GM18870 (cell line): ENCODE data around the gene SLC38A4.
"Not testable (repeated sequence)": the region's sequence is repeated elsewhere in the genome, so short reads cannot be mapped to it uniquely, and the experiment has no call there.

ENCODE experiments used
- ATAC-seq: cut with Tn5 transposase; IDR thresholded peaks from one replicate; pipeline ENCODE4 v1.9.1; 2021; ENCODE audit warnings: moderate library complexity; ENCODE audit not compliant: unreplicated experiment

Gene SLC38A4

GRCh38 chr12:46779063-46779462 lies 46.7 kb downstream of the SLC38A4 start:
- ATAC-seq, result no peak

GRCh38 chr12:46778415-46778814 lies 47.4 kb downstream of the SLC38A4 start:
- ATAC-seq, result no peak

- ATAC-seq, result no peak
Observed at GRCh38 chr12:46777587-46777986, 48.2 kb downstream of the SLC38A4 start.

- ATAC-seq, result no peak
Observed at GRCh38 chr12:46775796-46776195, 50.0 kb downstream of the SLC38A4 start.

- no peak for ATAC-seq
Observed at GRCh38 chr12:46774322-46774633, 51.5 kb downstream of the SLC38A4 start.

- ATAC-seq, result no peak
Observed at GRCh38 chr12:46773586-46774321, 52.0 kb downstream of the SLC38A4 start.

- no peak for ATAC-seq
Observed at GRCh38 chr12:46771268-46771827, 54.4 kb downstream of the SLC38A4 start.

GRCh38 chr12:46770501-46771183 lies 55.2 kb downstream of the SLC38A4 start:
- ATAC-seq, result no peak

- no peak for ATAC-seq
Observed at GRCh38 chr12:46764005-46764404, 61.8 kb downstream of the SLC38A4 start.

- no peak for ATAC-seq
Observed at GRCh38 chr12:46763230-46763629, 62.6 kb downstream of the SLC38A4 start.

GRCh38 chr12:46754550-46754949 lies 71.2 kb downstream of the SLC38A4 start:
- no peak for ATAC-seq

GRCh38 chr12:46752396-46752795 lies 73.4 kb downstream of the SLC38A4 start:
- ATAC-seq, result no peak

- no peak for ATAC-seq
Observed at GRCh38 chr12:46751173-46751572, 74.6 kb downstream of the SLC38A4 start.

GRCh38 chr12:46749322-46749721 lies 76.5 kb downstream of the SLC38A4 start:
- ATAC-seq, result no peak

GRCh38 chr12:46744283-46744682 lies 81.5 kb downstream of the SLC38A4 start:
- ATAC-seq, result no peak

GRCh38 chr12:46743456-46743855 lies 82.3 kb downstream of the SLC38A4 start:
- ATAC-seq, result no peak

- ATAC-seq, result not testable (repeated sequence)
Observed at GRCh38 chr12:46742271-46742670, 83.5 kb downstream of the SLC38A4 start.

GRCh38 chr12:46725332-46725731 lies 100.5 kb downstream of the SLC38A4 start:
- no peak for ATAC-seq

- ATAC-seq, result no peak
Observed at GRCh38 chr12:46723629-46724419, 102.0 kb downstream of the SLC38A4 start.

GRCh38 chr12:46722394-46723185 lies 103.2 kb downstream of the SLC38A4 start:
- no peak for ATAC-seq

GRCh38 chr12:46718495-46718894 lies 107.3 kb downstream of the SLC38A4 start:
- ATAC-seq, result no peak
